ENCODE results near the gene ARG1.

GRCh38 chr6:131587909-131588308, 14.9 kb downstream of the ARG1 start:
- TF ChIP-seq ARNT (IDR thresholded peaks at IDR 0.05) (no peak), FOXA1 (IDR thresholded peaks at IDR 0.05) (no peak), FOXM1 (IDR thresholded peaks at IDR 0.05; ENCODE audit: borderline replicate concordance) (no peak), FOXK2 (IDR thresholded peaks at IDR 0.05) (no peak)

Data from HEK293T (cell line).